SW480 (cell line): ENCODE measurements around the gene CD180.

Source experiments
- DNase-seq: peaks from one replicate; pipeline ENCODE4 v3.0.0-alpha.2; 2016; ENCODE audit warnings: low spot score

The CD180 gene

GRCh38 chr5:67196537-67197059 lies at the start of gene CD180:
CD180 (minus strand) TSS chr5:67196799; CDS start chr5:67196641, 158 bp downstream.
- no peak for DNase-seq

- peak; percentile 54 for DNase-seq
Observed at GRCh38 chr5:67246108-67246507, 49.5 kb upstream of the CD180 start.

- no peak for DNase-seq
Observed at GRCh38 chr5:67245259-67245846, 48.8 kb upstream of the CD180 start.

- no peak for DNase-seq
Observed at GRCh38 chr5:67244345-67244793, 47.8 kb upstream of the CD180 start.

- no peak for DNase-seq
Observed at GRCh38 chr5:67243944-67244343, 47.3 kb upstream of the CD180 start.

GRCh38 chr5:67243349-67243748 lies 46.8 kb upstream of the CD180 start:
- no peak for DNase-seq

- no peak for DNase-seq
Observed at GRCh38 chr5:67241326-67241725, 44.7 kb upstream of the CD180 start.

- no peak for DNase-seq
Observed at GRCh38 chr5:67240846-67241245, 44.2 kb upstream of the CD180 start.

GRCh38 chr5:67240065-67240464 lies 43.5 kb upstream of the CD180 start:
- no peak for DNase-seq

GRCh38 chr5:67238191-67238590 lies 41.6 kb upstream of the CD180 start:
- no peak for DNase-seq

GRCh38 chr5:67235399-67236110 lies 39.0 kb upstream of the CD180 start:
- DNase-seq, result no peak

GRCh38 chr5:67234671-67235176 lies 38.1 kb upstream of the CD180 start:
- DNase-seq, result no peak

GRCh38 chr5:67233075-67233474 lies 36.5 kb upstream of the CD180 start:
- no peak for DNase-seq

GRCh38 chr5:67223211-67223610 lies 26.6 kb upstream of the CD180 start:
- no peak for DNase-seq

- DNase-seq, result no peak
Observed at GRCh38 chr5:67222243-67223025, 25.8 kb upstream of the CD180 start.

- no peak for DNase-seq
Observed at GRCh38 chr5:67221487-67222242, 25.1 kb upstream of the CD180 start.

GRCh38 chr5:67216564-67216963 lies 20.0 kb upstream of the CD180 start:
- no peak for DNase-seq

GRCh38 chr5:67215519-67216471 lies 19.2 kb upstream of the CD180 start:
- no peak for DNase-seq

- DNase-seq, result no peak
Observed at GRCh38 chr5:67214707-67215447, 18.3 kb upstream of the CD180 start.

- no peak for DNase-seq
Observed at GRCh38 chr5:67214036-67214435, 17.4 kb upstream of the CD180 start.
